Measurements from ENCODE around the gene SERGEF. TPM values are rescaled to one million over a fixed set of nuclear protein-coding genes. Genes with fewer than 3 reads are reported as not detected.

Gene SERGEF
- polyA plus RNA-seq, 3 donors = 14.3 to 33.7 (median 33.3) TPM

GRCh38 chr11:17859552-17859951 is 153.3 kb downstream of the SERGEF start:
- no peaks in the 10 kb centered on the region for H3K4me1 ChIP-seq (ENCODE audit: control insufficient read depth in 1 of 2, insufficient read depth in 2 of 2, low read length in 2 of 2)
- TF ChIP-seq CTCF (IDR thresholded peaks at IDR 0.05) = no peak
- H2AFZ ChIP-seq (ENCODE audit: insufficient read depth, low read depth, low read length, poor library complexity, severe bottlenecking) = no peak overlapping the region
- no peak overlapping the region for H3K4me2 ChIP-seq (replicated peaks; ENCODE audit: extremely low read depth, low read length, poor library complexity, severe bottlenecking)
- no peaks in the 10 kb centered on the region for H4K20me1 ChIP-seq (ENCODE audit: insufficient read depth, low read length)
- no peak overlapping the region for H3K9ac ChIP-seq (ENCODE audit: insufficient read depth, low read length, poor library complexity, severe bottlenecking)
- H3K9me3 ChIP-seq (replicated peaks in 1 of 2; ENCODE audit: control insufficient read depth in 1 of 2, insufficient read depth in 1 of 2, low read length in 2 of 2) = no peaks in the 10 kb centered on the region
- no peaks in the 10 kb centered on the region for H3K36me3 ChIP-seq (replicated peaks in 1 of 2; ENCODE audit: control insufficient read depth in 1 of 2, insufficient read depth in 2 of 2, low read length in 2 of 2)
- WGBS (ENCODE audit: insufficient coverage) = no CpG with 5 or more reads among the region's 2 CpGs
- Mint-ChIP-seq H3K27me3 (ENCODE audit: low read depth in 3 of 3) (peaks cover 0 to 4% (median 2%) of the 10 kb centered on the region in 3 donors), H3K27ac (no peak overlapping the region), H3K9me3 (peaks cover 0 to 15% (median 6%) of the 10 kb centered on the region in 7 donors), H3K4me3 (no peak overlapping the region), H3K36me3 (peaks cover 28 to 38% of the 10 kb centered on the region in 2 donors), H3K4me1 (peaks cover 4% of the 10 kb centered on the region)
- intact Hi-C loops (cut with micrococcal nuclease) = no loop called here
- H3K27me3 ChIP-seq (ENCODE audit: control insufficient read depth in 2 of 2, insufficient read depth in 2 of 2, low read length in 2 of 2) = no peaks in the 10 kb centered on the region
- no peak overlapping the region for H3K27ac ChIP-seq (ENCODE audit: low read depth in 1 of 2, low read length in 2 of 2)
- no peak for DNase-seq
- no peak overlapping the region for H3K4me3 ChIP-seq (replicated peaks in 1 of 3; ENCODE audit: low read depth in 2 of 3, low read length in 3 of 3)
- H3K79me2 ChIP-seq (ENCODE audit: insufficient read depth, low read length) = no peaks in the 10 kb centered on the region

GRCh38 chr11:17855531-17856290 is 157.1 kb downstream of the SERGEF start:
- TF ChIP-seq CTCF (IDR thresholded peaks at IDR 0.05) = no peak
- Mint-ChIP-seq H3K27ac (no peak overlapping the region), H3K4me3 (no peak overlapping the region), H3K9me3 (peaks cover 0 to 15% (median 6%) of the 10 kb centered on the region in 7 donors), H3K27me3 (ENCODE audit: low read depth in 3 of 3) (peaks cover 0 to 4% (median 2%) of the 10 kb centered on the region in 3 donors), H3K36me3 (peaks cover 20 to 28% of the 10 kb centered on the region in 2 donors), H3K4me1 (peaks cover 4% of the 10 kb centered on the region)
- Histone ChIP-seq H4K20me1 (ENCODE audit: insufficient read depth, low read length) (no peaks in the 10 kb centered on the region), H3K9me3 (replicated peaks in 1 of 2; ENCODE audit: control insufficient read depth in 1 of 2, insufficient read depth in 1 of 2, low read length in 2 of 2) (no peaks in the 10 kb centered on the region), H3K4me1 (ENCODE audit: control insufficient read depth in 1 of 2, insufficient read depth in 2 of 2, low read length in 2 of 2) (no peaks in the 10 kb centered on the region), H3K4me3 (replicated peaks in 1 of 3; ENCODE audit: low read depth in 2 of 3, low read length in 3 of 3) (no peak overlapping the region), H2AFZ (ENCODE audit: insufficient read depth, low read depth, low read length, poor library complexity, severe bottlenecking) (no peak overlapping the region), H3K4me2 (replicated peaks; ENCODE audit: extremely low read depth, low read length, poor library complexity, severe bottlenecking) (no peak overlapping the region), H3K9ac (ENCODE audit: insufficient read depth, low read length, poor library complexity, severe bottlenecking) (no peak overlapping the region), H3K79me2 (ENCODE audit: insufficient read depth, low read length) (no peaks in the 10 kb centered on the region), H3K27ac (ENCODE audit: low read depth in 1 of 2, low read length in 2 of 2) (no peak overlapping the region), H3K36me3 (replicated peaks in 1 of 2; ENCODE audit: control insufficient read depth in 1 of 2, insufficient read depth in 2 of 2, low read length in 2 of 2) (no peaks in the 10 kb centered on the region), H3K27me3 (ENCODE audit: control insufficient read depth in 2 of 2, insufficient read depth in 2 of 2, low read length in 2 of 2) (no peaks in the 10 kb centered on the region)
- intact Hi-C loops (cut with micrococcal nuclease) = no loop called here
- DNase-seq = no peak
- 100% methylated on average over 2 of the region's 4 CpGs for WGBS (ENCODE audit: insufficient coverage)

Measured in CD14-positive monocyte (primary cell).